ENCODE measurements around the gene HYOU1. TPM values are rescaled to one million over a fixed set of nuclear protein-coding genes. Genes with fewer than 3 reads are reported as not detected.
"Not testable (repeated sequence)": the region's sequence is repeated elsewhere in the genome, so short reads cannot be mapped to it uniquely, and the experiment has no call there.

Gene HYOU1
- total RNA-seq, 1 donor from 2014 or later, result 185 TPM

DNA sequence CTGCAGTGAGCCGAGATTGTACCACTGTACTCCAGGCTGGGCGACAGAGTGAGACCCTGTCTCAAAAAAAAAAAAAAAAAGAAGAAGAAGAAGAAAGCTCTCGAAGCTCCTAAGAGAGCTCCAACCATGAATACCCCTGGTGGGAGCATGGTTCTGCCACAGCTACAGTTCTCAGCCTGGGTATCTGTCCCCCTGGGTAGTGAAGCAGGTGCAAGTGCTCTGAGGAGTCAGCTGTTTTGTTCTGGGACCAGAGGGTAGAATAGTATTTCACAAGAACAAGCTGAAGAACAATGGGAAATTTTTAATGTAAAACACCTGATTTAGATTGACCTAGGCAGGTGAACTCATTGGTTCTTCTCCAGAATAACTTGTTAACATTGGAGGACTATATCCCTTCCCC, 4.3 kb upstream of the HYOU1 start:
- no peak overlapping the region for H3K27ac Mint-ChIP-seq
- peaks cover 4% of the 10 kb centered on the region for H3K4me1 Mint-ChIP-seq (ENCODE audit: unreplicated experiment)
- no peak overlapping the region for H3K4me3 Mint-ChIP-seq
- H3K36me3 Mint-ChIP-seq, result no peaks in the 10 kb centered on the region
- H3K27me3 Mint-ChIP-seq, result no peaks in the 10 kb centered on the region
- TF ChIP-seq, protein P1, sequence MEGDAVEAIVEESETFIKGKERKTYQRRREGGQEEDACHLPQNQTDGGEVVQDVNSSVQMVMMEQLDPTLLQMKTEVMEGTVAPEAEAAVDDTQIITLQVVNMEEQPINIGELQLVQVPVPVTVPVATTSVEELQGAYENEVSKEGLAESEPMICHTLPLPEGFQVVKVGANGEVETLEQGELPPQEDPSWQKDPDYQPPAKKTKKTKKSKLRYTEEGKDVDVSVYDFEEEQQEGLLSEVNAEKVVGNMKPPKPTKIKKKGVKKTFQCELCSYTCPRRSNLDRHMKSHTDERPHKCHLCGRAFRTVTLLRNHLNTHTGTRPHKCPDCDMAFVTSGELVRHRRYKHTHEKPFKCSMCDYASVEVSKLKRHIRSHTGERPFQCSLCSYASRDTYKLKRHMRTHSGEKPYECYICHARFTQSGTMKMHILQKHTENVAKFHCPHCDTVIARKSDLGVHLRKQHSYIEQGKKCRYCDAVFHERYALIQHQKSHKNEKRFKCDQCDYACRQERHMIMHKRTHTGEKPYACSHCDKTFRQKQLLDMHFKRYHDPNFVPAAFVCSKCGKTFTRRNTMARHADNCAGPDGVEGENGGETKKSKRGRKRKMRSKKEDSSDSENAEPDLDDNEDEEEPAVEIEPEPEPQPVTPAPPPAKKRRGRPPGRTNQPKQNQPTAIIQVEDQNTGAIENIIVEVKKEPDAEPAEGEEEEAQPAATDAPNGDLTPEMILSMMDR (conservative IDR thresholded peaks at IDR 0.05), result no peak
- no peak for DNase-seq (ENCODE audit: extremely low spot score, unreplicated experiment)
- no peaks in the 10 kb centered on the region for H3K9me3 Mint-ChIP-seq

GRCh38 chr11:119059128-119059527, 2.1 kb upstream of the HYOU1 start:
- H3K36me3 Mint-ChIP-seq; H3K4me3 Mint-ChIP-seq; H3K9me3 Mint-ChIP-seq; H3K27ac Mint-ChIP-seq; H3K27me3 Mint-ChIP-seq; DNase-seq (ENCODE audit: extremely low spot score, unreplicated experiment): not testable (repeated sequence)
- H3K4me1 Mint-ChIP-seq (ENCODE audit: unreplicated experiment), result peaks cover 11% of the 10 kb centered on the region

- Mint-ChIP-seq H3K36me3 (peaks cover 22% of the 10 kb centered on the region), H3K4me1 (ENCODE audit: unreplicated experiment) (peaks cover 11% of the 10 kb centered on the region), H3K27ac (peak overlapping the region; percentile 90), H3K4me3 (peak overlapping the region; percentile 90), H3K9me3 (no peaks in the 10 kb centered on the region), H3K27me3 (no peaks in the 10 kb centered on the region)
- DNase-seq (ENCODE audit: extremely low spot score, unreplicated experiment), result no peak
- TF ChIP-seq, protein P1 (conservative IDR thresholded peaks at IDR 0.05), result no peak
These were observed 495 bp downstream of the HYOU1 start for GRCh38 chr11:119056421-119056999.

- Mint-ChIP-seq H3K4me1 (ENCODE audit: unreplicated experiment) (peaks cover 11% of the 10 kb centered on the region), H3K36me3 (peaks cover 22% of the 10 kb centered on the region), H3K9me3 (no peaks in the 10 kb centered on the region), H3K27me3 (no peaks in the 10 kb centered on the region), H3K4me3 (peak overlapping the region; percentile 90), H3K27ac (peak overlapping the region; percentile 88)
- DNase-seq (ENCODE audit: extremely low spot score, unreplicated experiment), result no peak
- TF ChIP-seq, protein P1 (conservative IDR thresholded peaks at IDR 0.05), result peak; percentile 16
These were observed 1.1 kb downstream of the HYOU1 start for GRCh38 chr11:119055901-119056300.

DNA sequence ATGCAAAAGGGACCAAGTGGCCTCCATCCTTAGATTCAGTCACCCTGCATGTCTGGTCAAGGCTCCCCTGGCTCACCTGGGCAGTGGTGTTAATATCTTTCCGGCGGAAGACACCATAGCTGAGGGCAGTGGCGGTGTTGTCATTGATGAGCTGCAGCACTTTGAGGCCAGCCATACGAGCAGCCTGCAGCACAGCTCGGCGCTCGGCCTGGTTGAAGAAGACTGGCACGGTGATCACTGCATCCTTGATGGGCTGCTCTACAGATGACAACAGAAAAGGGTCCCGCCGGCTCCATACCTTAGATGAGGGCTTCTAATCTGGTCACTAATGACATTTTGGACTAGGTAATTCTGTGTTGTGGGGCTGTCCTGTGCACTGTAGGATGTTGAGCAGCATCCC, 2.6 kb downstream of the HYOU1 start:
- Mint-ChIP-seq H3K4me3 (peak overlapping the region; percentile 69), H3K27me3 (no peaks in the 10 kb centered on the region), H3K9me3 (no peaks in the 10 kb centered on the region), H3K4me1 (ENCODE audit: unreplicated experiment) (peaks cover 11% of the 10 kb centered on the region), H3K27ac (no peak overlapping the region), H3K36me3 (peaks cover 22% of the 10 kb centered on the region)
- DNase-seq (ENCODE audit: extremely low spot score, unreplicated experiment), result no peak
- TF ChIP-seq, protein P1 (conservative IDR thresholded peaks at IDR 0.05), result no peak

- no peaks in the 10 kb centered on the region for H3K27me3 Mint-ChIP-seq
- no peaks in the 10 kb centered on the region for H3K9me3 Mint-ChIP-seq
- no peak for DNase-seq (ENCODE audit: extremely low spot score, unreplicated experiment)
- H3K27ac Mint-ChIP-seq, result no peak overlapping the region
- TF ChIP-seq, protein P1 (conservative IDR thresholded peaks at IDR 0.05), result no peak
- H3K4me3 Mint-ChIP-seq, result no peak overlapping the region
- peaks cover 24% of the 10 kb centered on the region for H3K36me3 Mint-ChIP-seq
- H3K4me1 Mint-ChIP-seq (ENCODE audit: unreplicated experiment), result peaks cover 8% of the 10 kb centered on the region
These were observed 4.7 kb downstream of the HYOU1 start for GRCh38 chr11:119052163-119052814.
